Stimulated activated CD8-positive, alpha-beta memory T cell treated with anti-CD3 and anti-CD28 coated beads, Interleukin-4, amount 100 ng/mL, for 1 hour (primary cell): Measurements from ENCODE around the gene IGSF8.

Experiments
- DNase-seq, 2 donors: peaks; one replicate each; pipeline ENCODE4 v3.0.0-alpha.2; 2020; ENCODE audit warnings: low read depth in 2 of 2, low spot score in 1 of 2

IGSF8 gene

DNA sequence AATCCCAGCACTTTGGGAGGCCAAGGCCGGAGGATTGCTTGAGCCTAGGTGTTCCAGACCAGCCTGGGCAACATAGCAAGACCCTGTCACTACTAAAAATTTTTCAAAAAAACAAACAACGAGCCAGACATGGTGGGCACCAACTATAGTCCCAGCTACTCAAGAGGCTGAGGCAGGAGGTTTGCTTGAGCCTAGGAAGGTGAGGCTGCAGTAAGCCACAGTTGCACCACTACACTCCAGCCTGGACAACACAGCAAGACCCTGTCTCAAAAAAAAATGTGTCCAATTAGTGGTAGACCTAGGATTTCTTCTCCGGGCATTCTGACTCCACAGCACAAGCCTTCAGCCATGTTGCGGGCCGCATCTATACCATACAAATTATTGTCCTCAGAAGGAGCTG, 6.7 kb upstream of the IGSF8 start:
- DNase-seq, result no peak

DNA sequence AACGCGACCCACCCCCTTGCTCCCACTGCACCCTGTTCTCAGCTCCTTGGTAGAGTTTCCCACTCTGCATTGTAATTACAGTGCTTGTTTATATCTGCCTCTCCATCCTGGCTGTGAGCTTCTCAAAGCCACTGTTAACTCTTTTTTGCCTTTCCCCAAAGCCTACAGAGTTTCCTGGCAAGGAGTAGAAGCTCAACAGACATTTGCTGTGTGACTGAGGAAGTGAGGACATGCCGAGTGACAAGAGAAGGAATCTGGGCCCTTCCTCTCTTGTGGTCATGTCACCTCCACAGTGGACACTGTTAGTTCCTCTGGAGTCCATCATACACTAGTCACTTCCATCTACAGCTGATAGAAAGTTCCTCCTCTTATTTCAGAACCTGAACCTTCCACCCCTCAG, 6.1 kb upstream of the IGSF8 start:
- DNase-seq, result no peak

GRCh38 chr1:160103658-160104408, 5.4 kb upstream of the IGSF8 start:
- DNase-seq, result no peak

- no peak for DNase-seq
Observed at GRCh38 chr1:160101717-160102522, 3.5 kb upstream of the IGSF8 start.

DNA sequence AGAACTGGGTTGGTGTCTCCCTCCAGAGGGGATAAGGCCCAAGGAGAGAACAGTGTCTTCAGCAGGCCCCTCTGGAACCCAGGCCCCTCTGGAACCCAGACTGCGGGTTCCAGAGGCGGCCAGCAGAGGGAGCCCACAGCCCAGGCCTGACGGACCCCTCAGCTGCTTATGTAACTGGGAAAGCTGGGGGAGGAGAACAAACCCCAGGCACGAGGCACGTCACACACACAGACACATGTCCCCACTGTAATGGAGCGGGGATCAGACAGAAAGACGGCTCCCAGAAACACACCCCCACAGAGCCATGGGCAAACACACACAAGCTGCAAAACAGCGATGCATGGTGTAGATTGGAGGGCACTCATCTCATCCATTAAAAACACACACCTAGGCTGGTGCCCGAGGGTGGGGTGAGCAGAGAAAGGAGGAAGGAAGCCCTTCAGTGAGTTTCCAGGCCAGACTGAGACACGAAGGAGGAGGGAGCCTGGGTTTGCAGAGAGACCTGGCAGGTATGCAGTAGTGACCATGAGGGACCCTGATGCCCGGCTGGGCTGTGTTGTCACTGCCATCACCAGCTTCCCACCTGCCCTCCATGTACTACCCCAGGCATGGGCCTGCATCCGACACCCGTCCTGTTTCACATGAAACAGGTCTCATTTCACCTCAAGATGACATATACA, 2.8 kb upstream of the IGSF8 start:
- DNase-seq, result peak in 1 of 2 donors; percentile 46

GRCh38 chr1:160099716-160100375, 1.4 kb upstream of the IGSF8 start:
- no peak for DNase-seq

GRCh38 chr1:160098852-160099561, 588 bp upstream of the IGSF8 start:
- peak; percentile 93 to 97 for DNase-seq

DNA sequence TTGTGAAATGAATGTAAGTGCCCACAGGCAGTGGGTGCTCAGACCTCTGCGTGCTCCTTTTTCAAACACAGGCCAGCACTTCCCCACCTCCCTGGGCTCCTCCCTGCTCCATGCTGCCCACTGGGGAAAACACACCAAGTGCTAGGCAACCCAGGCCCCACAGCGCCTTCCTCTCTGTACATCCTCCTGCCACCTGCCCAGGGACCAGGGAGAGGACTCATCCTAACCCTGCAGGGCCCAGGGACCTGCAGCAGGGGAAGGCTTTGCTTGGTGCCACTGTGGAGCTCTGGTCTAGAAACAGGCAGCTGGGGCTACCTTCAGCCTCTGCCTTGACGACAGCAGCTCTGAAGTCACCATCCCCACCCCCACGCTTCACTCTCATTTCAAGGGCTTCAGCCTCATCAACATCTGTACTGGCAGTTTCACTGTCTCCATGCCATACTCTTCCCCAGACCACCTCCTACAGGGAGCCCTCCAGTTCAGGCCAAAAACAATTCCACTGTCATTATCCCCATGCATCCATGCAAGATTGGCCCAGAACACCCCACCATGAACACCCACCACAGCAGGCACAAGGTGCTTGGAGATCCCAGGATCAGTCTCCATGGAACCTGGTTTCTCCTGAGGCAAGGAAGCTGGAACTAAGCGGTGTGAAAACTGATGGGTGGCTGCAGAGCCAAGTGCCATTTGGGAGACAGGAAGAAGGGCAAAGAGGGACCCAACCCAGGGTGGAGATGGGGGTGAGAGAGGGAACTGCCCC, 1.1 kb downstream of the IGSF8 start:
- DNase-seq, result no peak

DNA sequence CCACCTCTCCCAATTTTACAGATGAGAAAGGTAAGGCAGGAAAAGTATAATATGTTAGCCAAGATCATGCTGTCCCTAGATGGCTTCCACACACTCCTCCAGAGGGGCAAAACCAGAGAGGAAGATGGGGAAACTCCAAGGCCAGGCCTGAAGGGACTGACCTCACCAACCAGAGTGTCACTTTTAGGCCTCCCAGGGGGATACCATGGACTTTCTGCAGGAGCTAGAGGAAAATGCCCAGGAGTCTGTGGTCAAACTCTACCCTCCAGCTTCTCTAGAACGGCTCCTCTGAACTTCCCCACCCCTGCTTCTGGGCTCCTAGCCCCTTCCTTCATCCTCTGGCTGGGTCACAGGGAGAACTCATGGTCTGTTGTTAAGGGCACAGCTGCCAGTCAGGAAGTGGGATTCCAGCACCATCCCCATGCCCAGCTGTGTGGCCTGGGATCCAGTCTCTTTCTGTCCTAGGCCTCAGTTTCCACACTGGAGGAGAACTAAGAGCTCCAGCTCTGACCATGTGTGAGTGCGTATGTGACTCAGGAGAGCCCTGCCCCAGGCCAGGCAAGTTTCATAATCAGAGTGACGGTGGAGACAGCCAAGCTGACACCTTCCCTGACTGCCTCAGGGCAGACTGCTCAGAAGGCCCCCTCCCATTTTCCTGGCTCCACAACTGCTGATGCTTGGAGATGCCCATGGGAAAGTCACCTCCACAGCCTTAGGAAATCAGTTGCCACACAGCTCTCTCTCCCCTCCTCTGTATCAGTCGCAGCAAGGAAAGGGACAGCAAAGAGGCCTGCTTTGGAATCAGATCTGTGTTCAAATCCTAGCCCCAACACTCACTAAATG, 1.9 kb downstream of the IGSF8 start:
- no peak for DNase-seq

GRCh38 chr1:160095382-160096105, 2.9 kb downstream of the IGSF8 start:
- no peak for DNase-seq

DNA sequence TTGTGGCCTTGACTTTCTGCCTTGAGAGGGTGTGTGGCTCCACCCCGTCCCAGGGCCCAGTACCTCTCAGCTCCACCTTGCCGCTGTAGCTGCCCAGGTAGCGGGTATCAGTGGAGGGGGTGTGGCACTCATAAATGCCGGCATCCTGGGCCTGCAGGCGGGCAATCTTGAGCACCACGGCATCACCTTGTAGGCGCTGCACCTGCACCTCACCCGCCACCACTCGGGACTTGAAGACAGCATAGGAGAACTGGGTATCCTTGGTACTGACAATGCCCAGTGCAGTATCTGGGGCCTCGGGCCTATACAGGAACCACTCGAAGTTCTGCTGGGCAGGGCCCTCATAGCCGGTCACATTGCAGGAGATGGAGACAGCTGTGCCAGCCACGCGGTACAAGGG, 3.6 kb downstream of the IGSF8 start:
- no peak for DNase-seq

GRCh38 chr1:160094291-160094625, 4.2 kb downstream of the IGSF8 start:
- no peak for DNase-seq

DNA sequence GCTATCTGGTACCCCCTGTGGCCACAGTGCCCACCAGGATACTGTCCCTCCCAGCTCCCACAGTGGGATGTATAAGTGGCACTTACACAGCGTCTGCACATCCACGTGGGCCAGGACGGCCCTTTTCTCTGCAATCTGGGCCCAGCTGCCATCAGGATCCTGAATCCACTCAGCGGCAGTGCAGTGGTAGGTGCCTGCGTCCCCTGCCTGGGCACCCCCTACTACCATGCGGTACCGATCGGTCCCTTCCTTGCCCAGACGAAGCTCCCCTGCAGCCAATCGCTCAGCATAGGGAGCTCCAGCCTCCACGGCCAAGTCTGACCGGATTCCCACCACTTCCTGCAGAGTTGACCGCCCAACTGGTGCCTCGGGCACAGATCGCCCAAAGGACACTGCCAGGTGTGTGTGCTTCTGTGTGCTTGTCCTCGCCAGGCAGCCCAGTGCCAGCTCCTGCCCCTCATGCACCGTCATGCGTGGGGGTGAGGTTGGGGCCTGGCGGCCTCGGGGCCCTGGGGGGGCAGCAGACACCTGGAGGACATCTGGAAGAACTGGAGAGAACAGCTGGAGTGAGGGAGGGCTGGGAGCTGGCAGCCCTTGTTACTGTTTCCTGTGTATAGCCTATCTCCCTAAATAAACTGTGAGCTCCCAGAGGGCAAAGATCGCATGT, 4.7 kb downstream of the IGSF8 start:
- no peak for DNase-seq

- DNase-seq, result no peak
Observed at GRCh38 chr1:160093069-160093395, 5.4 kb downstream of the IGSF8 start.

DNA sequence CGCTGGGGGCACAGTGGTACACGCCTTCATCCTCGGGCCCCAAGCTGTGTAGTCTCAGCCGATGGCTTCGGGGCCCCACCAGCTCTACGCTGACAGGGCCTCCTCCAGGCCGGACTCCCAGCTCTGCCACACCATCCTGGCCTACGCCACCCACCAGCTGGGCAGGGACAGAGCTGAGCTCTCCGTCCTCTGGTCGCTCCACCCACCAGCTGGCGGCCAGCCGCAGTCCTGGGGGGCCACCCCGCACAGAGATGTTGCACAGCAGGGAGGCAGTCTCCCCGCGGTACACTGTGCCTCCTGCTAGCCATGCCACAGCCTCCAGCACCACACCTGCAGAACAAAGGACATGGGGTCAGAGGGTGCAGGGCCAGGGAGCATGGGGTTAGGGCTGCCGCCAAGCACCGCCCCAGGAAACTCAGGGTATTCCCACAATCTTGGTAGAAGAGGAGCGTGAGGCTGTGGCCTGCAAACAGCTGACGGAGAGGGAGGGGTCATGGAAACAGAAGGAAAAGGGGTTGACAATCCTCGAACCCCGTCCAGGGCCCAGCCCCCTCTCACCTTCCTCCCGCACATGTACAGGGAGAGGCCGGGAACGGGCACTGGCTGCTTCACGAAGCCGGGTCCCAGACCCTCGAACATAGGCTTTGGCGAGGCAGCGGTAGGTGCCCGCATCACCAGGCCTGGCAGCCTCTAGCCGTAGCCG, 5.9 kb downstream of the IGSF8 start:
- no peak for DNase-seq

GRCh38 chr1:160091666-160092223, 6.7 kb downstream of the IGSF8 start:
- no peak for DNase-seq

DNA sequence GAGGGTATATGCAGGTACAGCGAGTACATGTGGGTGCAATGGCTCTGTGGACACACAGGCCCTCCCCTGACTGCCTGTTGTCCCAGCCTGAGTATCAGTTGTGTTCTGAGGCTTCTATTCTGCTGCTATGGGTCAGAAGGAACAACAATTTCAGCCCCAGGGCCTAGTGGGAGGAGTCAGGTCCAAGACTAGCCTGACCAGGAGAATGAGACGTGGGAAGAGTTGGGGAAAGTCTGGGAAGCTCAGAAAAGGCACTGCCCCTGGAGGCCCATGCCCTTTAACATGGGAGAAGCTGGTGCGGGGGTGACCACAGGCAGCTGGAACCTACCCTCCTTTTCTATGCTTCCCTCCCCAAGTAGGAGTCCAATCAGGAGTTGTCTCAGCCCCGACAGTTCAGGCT, 7.7 kb downstream of the IGSF8 start:
- DNase-seq, result no peak
